Astrocyte of the spinal cord (primary cell): Measurements from ENCODE around the gene DFFB.

Experiments
- DNase-seq: peaks from one replicate; pipeline ENCODE4 v3.0.0; 2011; ENCODE audit warnings: low read depth, low spot score
- H3K4me3 ChIP-seq: 2 replicates; pipeline ENCODE4 v1.5.1; 2011; ENCODE audit warnings: low read depth, mild to moderate bottlenecking, low read length, moderate library complexity
- CTCF ChIP-seq: IDR thresholded peaks from 2 replicates; pipeline ENCODE4 v1.5.1; 2012; ENCODE audit warnings: low read depth, mild to moderate bottlenecking, low read length, inconsistent platforms
- in situ Hi-C: cut with HindIII; loops from 2 replicates; pipeline ENCODE4 v1.10.0; 2017; ENCODE audit warnings: low sequenced_read_pairs

Gene DFFB

GRCh38 chr1:3892748-3893147 is 35.5 kb downstream of the DFFB start:
- no peak overlapping the region for H3K4me3 ChIP-seq
- TF ChIP-seq CTCF, result no peak
- in situ Hi-C loops, result no loop called here
- no peak for DNase-seq

GRCh38 chr1:3893190-3893589 is 35.9 kb downstream of the DFFB start:
- in situ Hi-C loops, result no loop called here
- no peak overlapping the region for H3K4me3 ChIP-seq
- DNase-seq, result no peak
- no peak for TF ChIP-seq CTCF

GRCh38 chr1:3894626-3895278 is 37.5 kb downstream of the DFFB start:
- TF ChIP-seq CTCF, result no peak
- no peak overlapping the region for H3K4me3 ChIP-seq
- in situ Hi-C loops, result no loop called here
- DNase-seq, result no peak

- H3K4me3 ChIP-seq, result no peak overlapping the region
- in situ Hi-C loops, result no loop called here
- no peak for DNase-seq
- TF ChIP-seq CTCF, result no peak
Observed at GRCh38 chr1:3895279-3895950, 38.1 kb downstream of the DFFB start.

- no peak for TF ChIP-seq CTCF
- no peak for DNase-seq
- no peak overlapping the region for H3K4me3 ChIP-seq
- in situ Hi-C loops, result no loop called here
Observed at GRCh38 chr1:3895951-3896325, 38.7 kb downstream of the DFFB start.

GRCh38 chr1:3896396-3897000 is 39.2 kb downstream of the DFFB start:
- H3K4me3 ChIP-seq, result no peak overlapping the region
- DNase-seq, result no peak
- no peak for TF ChIP-seq CTCF
- in situ Hi-C loops, result no loop called here
